ENCODE results near the gene MUC2. TPM values are rescaled to one million over a fixed set of nuclear protein-coding genes. Genes with fewer than 3 reads are reported as not detected.

The MUC2 gene
- total and polyA plus RNA-seq, 2 experiments from 2014 or later = not detected

DNA sequence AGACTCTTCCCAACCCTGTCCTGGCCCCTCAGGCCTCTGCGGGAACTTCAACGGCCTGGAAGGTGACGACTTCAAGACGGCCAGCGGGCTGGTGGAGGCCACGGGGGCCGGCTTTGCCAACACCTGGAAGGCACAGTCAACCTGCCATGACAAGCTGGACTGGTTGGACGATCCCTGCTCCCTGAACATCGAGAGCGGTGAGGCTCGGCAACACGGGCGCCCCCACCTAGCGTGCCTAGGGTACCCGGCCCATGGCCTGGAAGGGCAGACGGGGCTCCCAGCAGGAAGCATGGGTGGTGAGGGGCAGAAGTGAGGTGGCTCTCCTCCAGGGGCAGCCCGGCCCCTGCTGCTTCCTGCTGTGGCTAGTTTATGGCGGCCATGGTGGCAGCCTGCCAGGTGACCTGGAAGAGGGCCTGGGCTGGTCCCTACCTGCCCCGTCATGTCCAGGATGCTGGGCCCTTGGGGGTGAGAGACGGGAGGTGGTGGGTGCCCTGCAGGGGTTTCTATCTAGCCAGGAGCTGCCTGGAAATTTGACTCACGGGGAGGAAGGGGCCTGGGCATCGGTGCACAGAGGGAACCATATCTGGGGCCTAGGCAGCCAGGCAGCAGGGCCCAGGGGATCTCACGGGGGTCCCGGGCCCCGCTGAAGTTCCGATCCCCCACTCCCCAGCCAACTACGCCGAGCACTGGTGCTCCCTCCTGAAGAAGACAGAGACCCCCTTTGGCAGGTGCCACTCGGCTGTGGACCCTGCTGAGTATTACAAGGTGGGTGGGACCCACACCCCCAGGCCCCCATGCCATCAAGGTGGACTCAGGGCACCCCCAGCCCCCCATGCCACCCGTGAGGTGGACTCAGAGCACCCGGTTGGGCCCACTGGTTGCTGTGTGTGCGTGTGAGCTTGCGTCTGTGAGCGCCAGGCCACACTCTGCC is 9.2 kb downstream of the MUC2 start:
- H3K36me3 ChIP-seq (ENCODE audit: insufficient read depth) = no peaks in the 10 kb centered on the region
- no peak overlapping the region for H3K27ac Mint-ChIP-seq
- H3K4me3 Mint-ChIP-seq = no peak overlapping the region
- no peaks in the 10 kb centered on the region for H3K4me1 Mint-ChIP-seq
- H3K4me3 ChIP-seq = no peak overlapping the region
- no peak overlapping the region for H3K27ac ChIP-seq (ENCODE audit: low read depth)
- peaks cover 4% of the 10 kb centered on the region for H3K27me3 Mint-ChIP-seq (ENCODE audit: insufficient read depth, low read depth, poor library complexity)
- no peaks in the 10 kb centered on the region for H3K79me2 ChIP-seq (replicated peaks; ENCODE audit: insufficient read depth)
- no peaks in the 10 kb centered on the region for H3F3A ChIP-seq (replicated peaks; ENCODE audit: low read depth)
- TF ChIP-seq POLR2AphosphoS5 (IDR thresholded peaks at IDR 0.05; ENCODE audit: low read depth) (no peak), EZH2 (IDR thresholded peaks at IDR 0.05; ENCODE audit: low read depth, unreplicated experiment) (no peak), ZNF114 (CRISPR knock-in tag; IDR thresholded peaks at IDR 0.05) (no peak), ZNF331 (CRISPR knock-in tag; IDR thresholded peaks at IDR 0.05; ENCODE audit: low read depth) (no peak), CTCF (conservative IDR thresholded peaks at IDR 0.05; ENCODE audit: low read depth in 2 of 2) (no peak), NANOG (IDR thresholded peaks at IDR 0.05; ENCODE audit: borderline replicate concordance) (no peak), REST (IDR thresholded peaks at IDR 0.05; ENCODE audit: unreplicated experiment) (no peak), JUNB (IDR thresholded peaks at IDR 0.05; ENCODE audit: unreplicated experiment) (no peak), ETS1 (IDR thresholded peaks at IDR 0.05) (no peak), CREB1 (CRISPR knock-in tag; IDR thresholded peaks at IDR 0.05; ENCODE audit: low read depth) (no peak), ZNF462 (CRISPR knock-in tag; IDR thresholded peaks at IDR 0.05) (no peak), EZH2phosphoT487 (IDR thresholded peaks at IDR 0.05; ENCODE audit: unreplicated experiment) (no peak), STAT1 (IDR thresholded peaks at IDR 0.05; ENCODE audit: unreplicated experiment) (no peak)
- no peaks in the 10 kb centered on the region for H3K9me2 ChIP-seq (ENCODE audit: insufficient read depth)
- no peaks in the 10 kb centered on the region; the same call in 2 of the 3 replicates for H3K9me3 Mint-ChIP-seq
- no peak overlapping the region for H2AFZ ChIP-seq
- no peak for DNase-seq (ENCODE audit: low spot score)
- no peak overlapping the region for H3K4me2 ChIP-seq
- no peak for ATAC-seq
- no peaks in the 10 kb centered on the region for H4K20me1 ChIP-seq (replicated peaks; ENCODE audit: insufficient read depth)
- no peaks in the 10 kb centered on the region for H3K36me3 Mint-ChIP-seq (ENCODE audit: low read depth)
- no peaks in the 10 kb centered on the region for H3K4me1 ChIP-seq (ENCODE audit: insufficient read depth)
- no peaks in the 10 kb centered on the region for H3K27me3 ChIP-seq (ENCODE audit: insufficient read depth)
